SK-N-SH (cell line): Measurements from ENCODE around the gene CATSPERD. TPM values are rescaled to one million over a fixed set of nuclear protein-coding genes. Genes with fewer than 3 reads are reported as not detected.

Experiments
- CTCF ChIA-PET: fragments of 300-600, 350-600 bp; formaldehyde crosslinking; extraction: SDS; loops from one replicate; lab custom pipeline; 2021; lab: Yijun Ruan, JAX
- POLR2A ChIA-PET: fragments of 350-600 bp; sonication (Branson Sonifier 250); formaldehyde crosslinking; extraction: SDS; loops from one replicate; lab custom pipeline; 2020; ENCODE audit warnings: antibody characterized with exemption, inconsistent platforms; lab: Yijun Ruan, JAX
- DNase-seq: peaks from one replicate; pipeline ENCODE4 v3.0.0; 2012
- H2AFZ ChIP-seq: fragments of 200-600 bp; sonication (generic); 2 replicates; pipeline ENCODE4 v1.8.1; 2016; ENCODE audit warnings: antibody characterized with exemption, mild to moderate bottlenecking, low read depth
- H3F3A ChIP-seq: fragments of 200-600 bp; sonication (generic); replicated peaks from 2 replicates; pipeline ENCODE3; 2016; ENCODE audit warnings: antibody characterized with exemption, mild to moderate bottlenecking; ENCODE audit not compliant: insufficient read depth
- H3K27ac ChIP-seq, 2 experiments: fragments of 200-500 bp in 1 of 2; fragments of 200-600 bp in 1 of 2; sonication (Bioruptor generic) in 1 of 2; sonication (generic), shearing (Covaris generic) in 1 of 2; 2 replicates each; pipeline versions ENCODE4 v1.5.1 to v1.6.1; 2014 to 2016; ENCODE audit warnings: low read depth in 2 of 2, inconsistent platforms in 1 of 2, low read length in 1 of 2, mild to moderate bottlenecking in 1 of 2, mixed read lengths in 1 of 2
- H3K27me3 ChIP-seq: fragments of 200-600 bp; sonication (generic), shearing (Covaris generic); 2 replicates; pipeline ENCODE4 v1.6.1; 2016; ENCODE audit warnings: mixed run types; ENCODE audit not compliant: insufficient read depth
- H3K36me3 ChIP-seq, 2 experiments: fragments of 200-500 bp in 1 of 2; fragments of 200-600 bp in 1 of 2; sonication (Bioruptor generic) in 1 of 2; sonication (generic) in 1 of 2; replicated peaks in 1 of 2; 2 replicates each; pipeline versions ENCODE3 to v1.5.1; 2014 to 2016; ENCODE audit warnings: low read length in 1 of 2, mild to moderate bottlenecking in 1 of 2; ENCODE audit not compliant: insufficient read depth in 2 of 2, control insufficient read depth in 1 of 2
- H3K4me1 ChIP-seq, 2 experiments: fragments of 200-500 bp in 1 of 2; fragments of 200-600 bp in 1 of 2; sonication (Bioruptor generic) in 1 of 2; sonication (generic), shearing (Covaris generic) in 1 of 2; 2 replicates each; pipeline versions ENCODE4 v1.5.1 to v1.6.1; 2014 to 2016; ENCODE audit warnings: low read depth in 1 of 2, low read length in 1 of 2, mixed run types in 1 of 2; ENCODE audit not compliant: insufficient read depth in 2 of 2, control insufficient read depth in 1 of 2
- H3K4me2 ChIP-seq: fragments of 200-600 bp; sonication (generic), shearing (Covaris generic); 2 replicates; pipeline ENCODE4 v1.6.1; 2017; ENCODE audit warnings: mixed run types
- H3K4me3 ChIP-seq, 2 experiments: fragments of 200-500 bp in 1 of 2; fragments of 200-600 bp in 1 of 2; sonication (Bioruptor generic) in 1 of 2; sonication (generic), shearing (Covaris generic) in 1 of 2; 2 replicates each; pipeline versions ENCODE4 v1.5.1 to v1.8.1; 2014 to 2016; ENCODE audit warnings: low read depth in 2 of 2, inconsistent platforms in 1 of 2, low read length in 1 of 2, mild to moderate bottlenecking in 1 of 2, mixed read lengths in 1 of 2, moderate library complexity in 1 of 2
- H3K79me2 ChIP-seq: fragments of 200-600 bp; sonication (generic); 2 replicates; pipeline ENCODE4 v1.8.1; 2017; ENCODE audit warnings: mild to moderate bottlenecking; ENCODE audit not compliant: insufficient read depth
- H3K9ac ChIP-seq: fragments of 200-600 bp; sonication (generic); 2 replicates; pipeline ENCODE4 v1.6.1; 2017; ENCODE audit warnings: mixed run types
- H3K9me2 ChIP-seq: fragments of 200-600 bp; sonication (generic); 2 replicates; pipeline ENCODE4 v1.6.1; 2017; ENCODE audit warnings: mixed run types
- H3K9me3 ChIP-seq: fragments of 200-600 bp; sonication (generic); 2 replicates; pipeline ENCODE4 v1.6.1; 2017; ENCODE audit warnings: mixed run types, mild to moderate bottlenecking, moderate library complexity
- H4K20me1 ChIP-seq: fragments of 200-600 bp; sonication (generic); 2 replicates; pipeline ENCODE4 v1.6.1; 2017; ENCODE audit warnings: mild to moderate bottlenecking, mixed run types; ENCODE audit not compliant: insufficient read depth
- CHD2 ChIP-seq: fragments of 150-350 bp; IDR thresholded peaks from 2 replicates; pipeline ENCODE4 v1.6.1; 2018; ENCODE audit warnings: low read length; ENCODE audit not compliant: partially characterized antibody
- EP300 ChIP-seq, 2 experiments: IDR thresholded peaks; 2 replicates each; pipeline versions ENCODE4 v1.4.0 to v1.6.1; 2012; ENCODE audit warnings: borderline replicate concordance in 1 of 2, low read depth in 1 of 2, low read length in 1 of 2
- FOSL2 ChIP-seq: IDR thresholded peaks from 2 replicates; pipeline ENCODE4 v1.4.0; 2012; ENCODE audit warnings: low read depth, mild to moderate bottlenecking, moderate library complexity, borderline replicate concordance
- FOXJ3 ChIP-seq: sonication (generic); formaldehyde crosslinking; IDR thresholded peaks from 2 replicates; pipeline ENCODE4 v1.5.1; 2020; ENCODE audit warnings: mild to moderate bottlenecking, missing genetic modification reagents
- MEF2A ChIP-seq: IDR thresholded peaks from 2 replicates; pipeline ENCODE4 v1.4.0; 2012; ENCODE audit warnings: low read depth, borderline replicate concordance
- MXI1 ChIP-seq: IDR thresholded peaks from 2 replicates; pipeline ENCODE4 v1.6.1; 2012; ENCODE audit warnings: mild to moderate bottlenecking, low read depth, low read length, improper control_type of control experiment
- PBX3 ChIP-seq: IDR thresholded peaks from 2 replicates; pipeline ENCODE4; 2012
- POLR2AphosphoS5 ChIP-seq: IDR thresholded peaks from 2 replicates; pipeline ENCODE4 v1.6.1; 2012; ENCODE audit warnings: low read depth, low read length
- TCF12 ChIP-seq: IDR thresholded peaks from 2 replicates; pipeline ENCODE4 v1.4.0; 2012
- TEAD4 ChIP-seq: IDR thresholded peaks from 2 replicates; pipeline ENCODE4 v1.4.0; 2012; ENCODE audit warnings: mild to moderate bottlenecking, borderline replicate concordance; ENCODE audit not compliant: insufficient read depth
- USF1 ChIP-seq: IDR thresholded peaks from 2 replicates; pipeline ENCODE4 v1.4.0; 2012; ENCODE audit warnings: low read depth, borderline replicate concordance
- WGBS: methylation state at CpG from one replicate; pipeline ENCODE4 v1.1.6; 2017; ENCODE audit warnings: low lambda C conversion rate; 5-methylcytosine and 5-hydroxymethylcytosine counted together
- polyA plus RNA-seq, 3 experiments: library from polyadenylated mRNA; depleted of rRNA; stranded (reverse); fragments of >200 nt; gene quantifications; 2 replicates each; pipeline ENCODE4 v1.2.3, GENCODE V29; 2012
- TF ChIP-seq, protein P1 (sequence below): IDR thresholded peaks from 2 replicates; pipeline ENCODE4 v1.4.0; 2012; ENCODE audit warnings: low read depth, borderline replicate concordance

Gene CATSPERD
- polyA plus RNA-seq, 1 of the 3 experiments (the other 2 are of a cell fraction): not detected

GRCh38 chr19:5801796-5802619 is 81.6 kb downstream of the CATSPERD start:
- peaks cover 6% of the 10 kb centered on the region; the same call in 1 of the 2 replicates for H3K27me3 ChIP-seq
- CTCF ChIA-PET: interaction anchor here (1.1 to 3.9 kb wide), 9 partner anchors 9 to 220 kb away, joined by 3 to 51 read pairs (median 8); partner anchors contain the start of gene RANBP3
- no peaks in the 10 kb centered on the region for H3K9me3 ChIP-seq
- H3K4me1 ChIP-seq: peaks cover 3 to 35% of the 10 kb centered on the region in 2 experiments; a peak in 1 of 4 replicates
- H3K79me2 ChIP-seq: no peaks in the 10 kb centered on the region
- H3K36me3 ChIP-seq: no peaks in the 10 kb centered on the region
- no peaks in the 10 kb centered on the region for H4K20me1 ChIP-seq
- no peak overlapping the region for H3K9ac ChIP-seq
- H3F3A ChIP-seq: no peaks in the 10 kb centered on the region
- H3K9me2 ChIP-seq: no peaks in the 10 kb centered on the region
- WGBS: 69% methylated on average over 9 of the region's 33 CpGs
- POLR2A ChIA-PET: interaction anchor here (1.1 kb wide), 1 partner anchor 26 kb away, joined by 3 read pairs; no protein-coding TSS in a partner anchor
- no peak overlapping the region for H3K4me2 ChIP-seq
- no peak overlapping the region for H2AFZ ChIP-seq
- H3K4me3 ChIP-seq: no peak overlapping the region
- peak; percentile 66 for DNase-seq
- peak; percentile 71 for TF ChIP-seq MXI1
- TF ChIP-seq CHD2: peak; percentile 19
- TF ChIP-seq TCF12: no peak
- no peak overlapping the region for H3K27ac ChIP-seq

DNA sequence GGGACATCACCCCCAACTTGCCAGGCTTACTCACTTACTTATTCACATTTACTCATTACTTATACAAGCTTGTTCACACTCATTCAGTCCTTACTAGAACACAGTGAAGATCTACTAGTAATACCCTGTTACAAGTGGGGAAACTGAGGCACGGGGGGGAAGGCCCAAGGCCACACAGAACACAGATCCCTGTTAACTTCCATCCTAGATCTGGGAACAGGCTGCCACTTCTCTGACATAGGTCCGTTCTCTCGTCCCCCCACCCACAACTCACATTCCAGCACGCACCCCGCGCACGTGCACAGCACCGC is 83.0 kb downstream of the CATSPERD start:
- no peak overlapping the region for H3K9ac ChIP-seq
- no peak overlapping the region for H3K27ac ChIP-seq
- H3K9me3 ChIP-seq: no peaks in the 10 kb centered on the region
- H3K9me2 ChIP-seq: no peaks in the 10 kb centered on the region
- H3K4me2 ChIP-seq: peak overlapping the region; percentile 83
- 57% methylated on average over 8 of the region's 8 CpGs for WGBS
- H3K36me3 ChIP-seq: no peaks in the 10 kb centered on the region
- H3K4me1 ChIP-seq: peaks cover 3 to 35% of the 10 kb centered on the region in 2 experiments; a peak in 1 of 4 replicates
- H4K20me1 ChIP-seq: no peaks in the 10 kb centered on the region
- peak overlapping the region; percentile 99 for H2AFZ ChIP-seq
- POLR2A ChIA-PET: interaction anchor here (0.7 to 1.5 kb wide), 4 partner anchors 20 to 92 kb away, joined by 3 to 15 read pairs (median 4); no protein-coding TSS in a partner anchor
- TF ChIP-seq FOSL2 (no peak), USF1 (no peak), PBX3 (no peak), POLR2AphosphoS5 (no peak), MEF2A (no peak), TEAD4 (no peak), EP300 (IDR thresholded peaks at IDR 0.05; ENCODE audit: borderline replicate concordance in 1 of 2, low read depth in 1 of 2, low read length in 1 of 2) (no peak), FOXJ3 (CRISPR knock-in tag) (no peak)
- TF ChIP-seq, protein P1, sequence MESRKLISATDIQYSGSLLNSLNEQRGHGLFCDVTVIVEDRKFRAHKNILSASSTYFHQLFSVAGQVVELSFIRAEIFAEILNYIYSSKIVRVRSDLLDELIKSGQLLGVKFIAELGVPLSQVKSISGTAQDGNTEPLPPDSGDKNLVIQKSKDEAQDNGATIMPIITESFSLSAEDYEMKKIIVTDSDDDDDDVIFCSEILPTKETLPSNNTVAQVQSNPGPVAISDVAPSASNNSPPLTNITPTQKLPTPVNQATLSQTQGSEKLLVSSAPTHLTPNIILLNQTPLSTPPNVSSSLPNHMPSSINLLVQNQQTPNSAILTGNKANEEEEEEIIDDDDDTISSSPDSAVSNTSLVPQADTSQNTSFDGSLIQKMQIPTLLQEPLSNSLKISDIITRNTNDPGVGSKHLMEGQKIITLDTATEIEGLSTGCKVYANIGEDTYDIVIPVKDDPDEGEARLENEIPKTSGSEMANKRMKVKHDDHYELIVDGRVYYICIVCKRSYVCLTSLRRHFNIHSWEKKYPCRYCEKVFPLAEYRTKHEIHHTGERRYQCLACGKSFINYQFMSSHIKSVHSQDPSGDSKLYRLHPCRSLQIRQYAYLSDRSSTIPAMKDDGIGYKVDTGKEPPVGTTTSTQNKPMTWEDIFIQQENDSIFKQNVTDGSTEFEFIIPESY: no peak
- no peaks in the 10 kb centered on the region for H3K79me2 ChIP-seq
- CTCF ChIA-PET: interaction anchor here (0.6 to 3.9 kb wide), 67 partner anchors 10 to 345 kb away, joined by 3 to 73 read pairs (median 6); partner anchors contain the start of genes CAPS, CATSPERD, DUS3L and LONP1
- peak overlapping the region; percentile 30 to 56; a peak in 3 of 4 replicates for H3K4me3 ChIP-seq
- peaks cover 6% of the 10 kb centered on the region; the same call in 1 of the 2 replicates for H3K27me3 ChIP-seq
- no peaks in the 10 kb centered on the region for H3F3A ChIP-seq
- DNase-seq: no peak
